HCT116 (cell line): ENCODE measurements around the gene ZBTB37. TPM values are rescaled to one million over a fixed set of nuclear protein-coding genes. Genes with fewer than 3 reads are reported as not detected.

Experiments used
- ATAC-seq: fragments of 200-7000 bp; cut with Tn5 transposase; 2 replicates; pipeline ENCODE4 v1.9.1; 2020; ENCODE audit warnings: mild to moderate bottlenecking, moderate library complexity
- BruUV-seq: library from RNA; stranded (reverse); fragments of 400-500 nt; replicated peaks from 2 replicates; lab custom pipeline; 2021; lab: Mats Ljungman, UMichigan
- CTCF ChIA-PET: fragments of 300-600 bp; sonication (Branson Sonifier 250); formaldehyde crosslinking; loops from one replicate; lab custom pipeline; 2021; ENCODE audit warnings: antibody characterized with exemption; lab: Charles Lee
- POLR2A ChIA-PET: fragments of 300-600, 350-600 bp; sonication (Branson Sonifier 250); formaldehyde crosslinking; loops from one replicate; lab custom pipeline; 2021; ENCODE audit warnings: antibody characterized with exemption; lab: Charles Lee
- RAD21 ChIA-PET, 2 experiments: fragments of 300-600 bp; sonication (Branson Sonifier 250); formaldehyde crosslinking; loops; one replicate each; lab custom pipeline; 2023; ENCODE audit warnings: low total read pairs in 2 of 2; ENCODE audit not compliant: uncharacterized antibody in 2 of 2, unreplicated experiment in 2 of 2, low non-redundant PET in 1 of 2; lab: Charles Lee
- DNase-seq: peaks from one replicate; pipeline ENCODE4 v3.0.0-alpha.2; 2010; ENCODE audit warnings: low read depth, low spot score
- H2AFZ ChIP-seq: fragments of 200-600 bp; shearing (Covaris generic), sonication (generic); 2 replicates; pipeline ENCODE4 v1.6.1; 2017; ENCODE audit warnings: low read depth, mixed run types, mixed read lengths, antibody characterized with exemption, low read length; ENCODE audit not compliant: poor library complexity, severe bottlenecking
- H3K27ac ChIP-seq: 2 replicates; pipeline ENCODE4 v1.5.1; 2012; ENCODE audit warnings: low read depth, low read length
- H3K27me3 ChIP-seq: fragments of 200-600 bp; sonication (generic); 2 replicates; pipeline ENCODE4 v1.6.1; 2016; ENCODE audit warnings: mixed run types, low read length, mixed read lengths; ENCODE audit not compliant: insufficient read depth
- H3K36me3 ChIP-seq, 2 experiments: fragments of 200-500 bp in 1 of 2; fragments of 200-600 bp in 1 of 2; sonication (Bioruptor generic) in 1 of 2; sonication (generic) in 1 of 2; 2 replicates each; pipeline versions ENCODE4 v1.5.1 to v1.6.1; 2014 to 2016; ENCODE audit warnings: low read length in 2 of 2, inconsistent platforms in 1 of 2, mixed read lengths in 1 of 2, mixed run types in 1 of 2; ENCODE audit not compliant: insufficient read depth in 2 of 2, control insufficient read depth in 1 of 2
- H3K4me1 ChIP-seq, 2 experiments: fragments of 200-600 bp in 1 of 2; sonication (generic) in 1 of 2; 2 replicates each; pipeline versions ENCODE4 v1.5.1 to v1.6.1; 2012 to 2017; ENCODE audit warnings: low read length in 2 of 2, inconsistent platforms in 1 of 2, mild to moderate bottlenecking in 1 of 2, mixed read lengths in 1 of 2, mixed run types in 1 of 2, moderate library complexity in 1 of 2; ENCODE audit not compliant: insufficient read depth in 2 of 2, control insufficient read depth in 1 of 2
- H3K4me2 ChIP-seq: fragments of 200-600 bp; sonication (generic); 2 replicates; pipeline ENCODE4 v1.6.1; 2017; ENCODE audit warnings: mixed run types, low read length, mixed read lengths
- H3K4me3 ChIP-seq, 2 experiments: fragments of 200-600 bp in 1 of 2; sonication (generic) in 1 of 2; replicated peaks in 1 of 2; 2 replicates each; pipeline ENCODE4 v1.5.1; 2011 to 2016; ENCODE audit warnings: low read length in 2 of 2, control low read depth in 1 of 2, low read depth in 1 of 2, mild to moderate bottlenecking in 1 of 2, mixed read lengths in 1 of 2, mixed run types in 1 of 2
- H3K79me2 ChIP-seq: fragments of 200-600 bp; sonication (generic); 2 replicates; pipeline ENCODE4 v1.6.1; 2017; ENCODE audit warnings: mild to moderate bottlenecking, mixed run types, low read length, moderate library complexity, mixed read lengths; ENCODE audit not compliant: insufficient read depth
- H3K9ac ChIP-seq: fragments of 200-600 bp; sonication (generic); 2 replicates; pipeline ENCODE4 v1.6.1; 2016; ENCODE audit warnings: low read length, mixed read lengths
- H3K9me2 ChIP-seq: fragments of 200-600 bp; sonication (generic), shearing (Covaris generic); 2 replicates; pipeline ENCODE4 v1.6.1; 2017; ENCODE audit warnings: mixed run types, mild to moderate bottlenecking, moderate library complexity; ENCODE audit not compliant: insufficient read depth
- H3K9me3 ChIP-seq, 2 experiments: fragments of 200-500 bp in 1 of 2; fragments of 200-600 bp in 1 of 2; sonication (Bioruptor generic) in 1 of 2; sonication (generic) in 1 of 2; 2 replicates each; pipeline ENCODE4 v1.6.1; 2014 to 2017; ENCODE audit warnings: low read length in 2 of 2, mixed read lengths in 2 of 2, inconsistent platforms in 1 of 2, low read depth in 1 of 2, mild to moderate bottlenecking in 1 of 2, mixed run types in 1 of 2, moderate library complexity in 1 of 2; ENCODE audit not compliant: control insufficient read depth in 1 of 2, insufficient read depth in 1 of 2
- H4K20me1 ChIP-seq: fragments of 200-600 bp; sonication (generic), shearing (Covaris generic); 2 replicates; pipeline ENCODE4 v1.6.1; 2017; ENCODE audit warnings: mixed run types, mild to moderate bottlenecking, moderate library complexity; ENCODE audit not compliant: insufficient read depth
- CBX3 ChIP-seq: IDR thresholded peaks from 2 replicates; pipeline ENCODE4 v1.6.1; 2012; ENCODE audit warnings: low read depth
- CEBPB ChIP-seq: IDR thresholded peaks from 2 replicates; pipeline ENCODE4 v1.6.1; 2012; ENCODE audit warnings: low read depth
- CTCF ChIP-seq, 3 experiments: fragments of 200-600 bp in 1 of 3; sonication (generic) in 1 of 3; IDR thresholded peaks in 2 of 3; conservative IDR thresholded peaks in 1 of 3; 2 replicates each; pipeline ENCODE4 v1.5.1; 2012 to 2017; ENCODE audit warnings: low read depth in 2 of 3, low read length in 2 of 3, antibody characterized with exemption in 1 of 3, borderline replicate concordance in 1 of 3, control low read depth in 1 of 3, mild to moderate bottlenecking in 1 of 3, mixed read lengths in 1 of 3, mixed run types in 1 of 3, moderate library complexity in 1 of 3; ENCODE audit not compliant: insufficient read depth in 1 of 3
- EGR1 ChIP-seq: IDR thresholded peaks from 2 replicates; pipeline ENCODE4 v1.6.1; 2012; ENCODE audit warnings: low read depth
- ELF1 ChIP-seq: IDR thresholded peaks from 2 replicates; pipeline ENCODE4 v1.6.1; 2012; ENCODE audit warnings: low read depth, borderline replicate concordance
- EZH2phosphoT487 ChIP-seq: fragments of 200-600 bp; IDR thresholded peaks from 2 replicates; pipeline ENCODE4 v1.6.1; 2018; ENCODE audit warnings: antibody characterized with exemption, borderline replicate concordance
- FOSL1 ChIP-seq: IDR thresholded peaks from 2 replicates; pipeline ENCODE4 v1.6.1; 2012; ENCODE audit warnings: low read depth
- JUND ChIP-seq: IDR thresholded peaks from 2 replicates; pipeline ENCODE4 v1.6.1; 2012
- POLR2AphosphoS5 ChIP-seq: IDR thresholded peaks from 2 replicates; pipeline ENCODE4 v1.6.1; 2011; ENCODE audit warnings: mild to moderate bottlenecking, low read depth, low read length, moderate library complexity
- RAD21 ChIP-seq: IDR thresholded peaks from 2 replicates; pipeline ENCODE4 v1.6.1; 2012; ENCODE audit warnings: low read depth, mild to moderate bottlenecking
- SIN3A ChIP-seq: IDR thresholded peaks from 2 replicates; pipeline ENCODE4 v1.6.1; 2012; ENCODE audit warnings: low read depth
- SP1 ChIP-seq: IDR thresholded peaks from 2 replicates; pipeline ENCODE4 v1.6.1; 2012; ENCODE audit warnings: low read depth
- YY1 ChIP-seq: IDR thresholded peaks from 2 replicates; pipeline ENCODE4 v1.6.1; 2011; ENCODE audit warnings: low read length, low read depth, moderate library complexity, mild to moderate bottlenecking; ENCODE audit not compliant: insufficient replicate concordance; ENCODE audit errors: extremely low read depth
- intact Hi-C: fragments of 100-400 bp; cut with micrococcal nuclease; formaldehyde crosslinking; loops from 2 replicates; pipeline ENCODE4 v1.10.0; 2022
- total RNA-seq: library from RNA; stranded (reverse); gene quantifications from one replicate; pipeline ENCODE4 v1.2.1, GENCODE V29; 2021; ENCODE audit not compliant: unreplicated experiment
- TF ChIP-seq, protein P1 (sequence below): IDR thresholded peaks from 2 replicates; pipeline ENCODE4 v1.6.1; 2012
- TF ChIP-seq, protein P2 (sequence below): IDR thresholded peaks from 2 replicates; pipeline ENCODE4 v1.6.1; 2012; ENCODE audit warnings: low read depth

ZBTB37 gene
- total RNA-seq, 1 experiment from 2014 or later: 9.5 TPM

DNA sequence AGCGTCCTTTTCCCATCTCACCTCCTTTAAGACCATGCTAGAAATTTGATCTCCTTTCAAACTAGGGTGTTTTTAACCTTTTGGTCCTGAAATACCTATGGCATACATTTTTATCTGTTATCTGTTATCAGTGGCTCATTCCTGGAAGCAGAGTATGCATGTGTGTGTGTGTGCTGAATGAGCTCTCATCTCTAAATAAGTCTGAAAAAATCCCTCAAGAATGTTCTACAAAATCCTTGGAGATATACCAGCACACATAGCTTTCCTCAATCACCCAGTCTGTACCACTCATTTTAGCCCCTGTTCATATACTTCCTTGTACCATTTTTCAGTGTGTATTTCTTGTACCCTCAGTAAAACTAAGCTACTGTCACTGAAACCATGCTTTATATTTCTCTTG lies 49.7 kb upstream of the ZBTB37 start:
- H4K20me1 ChIP-seq: no peaks in the 10 kb centered on the region
- no peak overlapping the region for H2AFZ ChIP-seq
- H3K27me3 ChIP-seq: no peaks in the 10 kb centered on the region
- ChIA-PET CTCF (no interaction called here), RAD21 (no interaction called here), POLR2A (no interaction called here)
- no peak overlapping the region for H3K4me3 ChIP-seq
- intact Hi-C loops: no loop called here
- H3K9me3 ChIP-seq: no peaks in the 10 kb centered on the region
- no peak for TF ChIP-seq EZH2phosphoT487
- no peak for TF ChIP-seq SIN3A
- no peak for TF ChIP-seq CEBPB
- TF ChIP-seq RAD21: no peak
- no peak for TF ChIP-seq FOSL1
- no peak for TF ChIP-seq CBX3
- no peak for TF ChIP-seq EGR1
- TF ChIP-seq, protein P1, sequence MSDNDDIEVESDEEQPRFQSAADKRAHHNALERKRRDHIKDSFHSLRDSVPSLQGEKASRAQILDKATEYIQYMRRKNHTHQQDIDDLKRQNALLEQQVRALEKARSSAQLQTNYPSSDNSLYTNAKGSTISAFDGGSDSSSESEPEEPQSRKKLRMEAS: no peak
- no peak for TF ChIP-seq JUND
- TF ChIP-seq POLR2AphosphoS5: no peak
- TF ChIP-seq CTCF (IDR thresholded peaks at IDR 0.05 in 2 of 3, conservative IDR thresholded peaks at IDR 0.05 in 1 of 3; ENCODE audit: borderline replicate concordance in 1 of 3, insufficient read depth in 1 of 3, low read depth in 2 of 3, low read length in 2 of 3): no peak
- no peak for TF ChIP-seq ELF1
- TF ChIP-seq, protein P2, sequence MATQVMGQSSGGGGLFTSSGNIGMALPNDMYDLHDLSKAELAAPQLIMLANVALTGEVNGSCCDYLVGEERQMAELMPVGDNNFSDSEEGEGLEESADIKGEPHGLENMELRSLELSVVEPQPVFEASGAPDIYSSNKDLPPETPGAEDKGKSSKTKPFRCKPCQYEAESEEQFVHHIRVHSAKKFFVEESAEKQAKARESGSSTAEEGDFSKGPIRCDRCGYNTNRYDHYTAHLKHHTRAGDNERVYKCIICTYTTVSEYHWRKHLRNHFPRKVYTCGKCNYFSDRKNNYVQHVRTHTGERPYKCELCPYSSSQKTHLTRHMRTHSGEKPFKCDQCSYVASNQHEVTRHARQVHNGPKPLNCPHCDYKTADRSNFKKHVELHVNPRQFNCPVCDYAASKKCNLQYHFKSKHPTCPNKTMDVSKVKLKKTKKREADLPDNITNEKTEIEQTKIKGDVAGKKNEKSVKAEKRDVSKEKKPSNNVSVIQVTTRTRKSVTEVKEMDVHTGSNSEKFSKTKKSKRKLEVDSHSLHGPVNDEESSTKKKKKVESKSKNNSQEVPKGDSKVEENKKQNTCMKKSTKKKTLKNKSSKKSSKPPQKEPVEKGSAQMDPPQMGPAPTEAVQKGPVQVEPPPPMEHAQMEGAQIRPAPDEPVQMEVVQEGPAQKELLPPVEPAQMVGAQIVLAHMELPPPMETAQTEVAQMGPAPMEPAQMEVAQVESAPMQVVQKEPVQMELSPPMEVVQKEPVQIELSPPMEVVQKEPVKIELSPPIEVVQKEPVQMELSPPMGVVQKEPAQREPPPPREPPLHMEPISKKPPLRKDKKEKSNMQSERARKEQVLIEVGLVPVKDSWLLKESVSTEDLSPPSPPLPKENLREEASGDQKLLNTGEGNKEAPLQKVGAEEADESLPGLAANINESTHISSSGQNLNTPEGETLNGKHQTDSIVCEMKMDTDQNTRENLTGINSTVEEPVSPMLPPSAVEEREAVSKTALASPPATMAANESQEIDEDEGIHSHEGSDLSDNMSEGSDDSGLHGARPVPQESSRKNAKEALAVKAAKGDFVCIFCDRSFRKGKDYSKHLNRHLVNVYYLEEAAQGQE: no peak
- TF ChIP-seq SP1: no peak
- no peak for TF ChIP-seq YY1
- BruUV-seq: no TSS peak
- H3K9ac ChIP-seq: no peak overlapping the region
- H3K9me2 ChIP-seq: no peaks in the 10 kb centered on the region
- no peak overlapping the region for H3K4me2 ChIP-seq
- ATAC-seq (no peak), DNase-seq (no peak)
- peaks cover 2 to 6% of the 10 kb centered on the region in 2 experiments; a peak in 2 of 4 replicates for H3K4me1 ChIP-seq
- H3K36me3 ChIP-seq: peaks cover 3 to 4% of the 10 kb centered on the region in 2 experiments; a peak in 2 of 4 replicates
- no peak overlapping the region for H3K27ac ChIP-seq
- peaks cover 68% of the 10 kb centered on the region for H3K79me2 ChIP-seq
